ENCODE data around the gene OGFOD2.

DNA sequence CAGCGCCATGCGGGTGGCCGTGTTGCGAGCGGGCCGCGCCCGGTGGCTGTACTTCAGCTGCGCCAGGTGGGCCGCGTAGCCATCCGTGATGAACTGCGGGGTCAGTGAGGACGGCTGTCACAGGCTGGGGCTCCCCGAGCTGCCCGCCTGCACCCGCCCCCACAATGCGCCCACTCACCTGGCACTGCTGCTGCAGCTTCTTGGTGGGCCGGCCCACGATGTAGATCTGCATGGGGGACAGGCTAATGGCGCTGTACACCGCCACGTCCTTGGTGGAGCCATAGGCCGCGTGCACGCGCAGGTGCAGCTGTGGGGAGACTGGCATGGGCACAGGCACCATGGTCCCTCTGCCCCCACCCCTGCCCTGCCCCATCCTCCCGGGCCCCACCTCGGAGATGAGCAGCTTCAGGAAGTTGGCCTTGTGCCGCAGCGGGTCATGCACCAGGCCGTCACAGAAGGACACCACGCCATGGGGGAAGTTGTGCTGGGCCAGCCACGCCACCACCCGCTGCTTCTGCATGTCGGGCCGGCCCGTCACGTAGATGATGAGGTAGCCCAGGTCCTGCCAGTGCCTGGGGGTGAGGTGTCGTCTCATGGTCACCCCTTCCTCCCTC is 11.3 kb downstream of the OGFOD2 start:
- TF ChIP-seq, protein P1, sequence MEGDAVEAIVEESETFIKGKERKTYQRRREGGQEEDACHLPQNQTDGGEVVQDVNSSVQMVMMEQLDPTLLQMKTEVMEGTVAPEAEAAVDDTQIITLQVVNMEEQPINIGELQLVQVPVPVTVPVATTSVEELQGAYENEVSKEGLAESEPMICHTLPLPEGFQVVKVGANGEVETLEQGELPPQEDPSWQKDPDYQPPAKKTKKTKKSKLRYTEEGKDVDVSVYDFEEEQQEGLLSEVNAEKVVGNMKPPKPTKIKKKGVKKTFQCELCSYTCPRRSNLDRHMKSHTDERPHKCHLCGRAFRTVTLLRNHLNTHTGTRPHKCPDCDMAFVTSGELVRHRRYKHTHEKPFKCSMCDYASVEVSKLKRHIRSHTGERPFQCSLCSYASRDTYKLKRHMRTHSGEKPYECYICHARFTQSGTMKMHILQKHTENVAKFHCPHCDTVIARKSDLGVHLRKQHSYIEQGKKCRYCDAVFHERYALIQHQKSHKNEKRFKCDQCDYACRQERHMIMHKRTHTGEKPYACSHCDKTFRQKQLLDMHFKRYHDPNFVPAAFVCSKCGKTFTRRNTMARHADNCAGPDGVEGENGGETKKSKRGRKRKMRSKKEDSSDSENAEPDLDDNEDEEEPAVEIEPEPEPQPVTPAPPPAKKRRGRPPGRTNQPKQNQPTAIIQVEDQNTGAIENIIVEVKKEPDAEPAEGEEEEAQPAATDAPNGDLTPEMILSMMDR (IDR thresholded peaks at IDR 0.05), result no peak
- no peak for TF ChIP-seq POLR2A (IDR thresholded peaks at IDR 0.05)

Data from thyroid gland (tissue), 4 donors.